K562 (cell line): ENCODE measurements around the gene IL1B. TPM values are rescaled to one million over a fixed set of nuclear protein-coding genes. Genes with fewer than 3 reads are reported as not detected.
A peak's percentile ranks its signal among the peaks of the same experiment; 100 is the strongest.

Experiments used
- ARID1B ChIP-seq: fragments of 450-650 bp; IDR thresholded peaks from 2 replicates; pipeline ENCODE4 v1.6.1; 2016; ENCODE audit warnings: antibody characterized with exemption, mild to moderate bottlenecking, inconsistent platforms
- ATF7 ChIP-seq: fragments of 450-650 bp; IDR thresholded peaks from 2 replicates; pipeline ENCODE4 v1.7.1; 2014; ENCODE audit warnings: mild to moderate bottlenecking, moderate library complexity
- BHLHE40 ChIP-seq: IDR thresholded peaks from 2 replicates; pipeline ENCODE4 v1.6.1; 2011; ENCODE audit warnings: low read length, improper control_type of control experiment
- CC2D1A ChIP-seq: fragments of 450-650 bp; IDR thresholded peaks from 2 replicates; pipeline ENCODE4 v1.6.1; 2017; ENCODE audit warnings: mild to moderate bottlenecking
- CEBPB ChIP-seq: fragments of 450-650 bp; IDR thresholded peaks from 2 replicates; pipeline ENCODE4 v1.6.1; 2016; ENCODE audit warnings: missing genetic modification characterization, missing compliant biosample characterization
- CEBPG ChIP-seq, 3 experiments: fragments of 200-800 bp in 1 of 3; sonication (Bioruptor generic) in 1 of 3; sonication (generic) in 1 of 3; formaldehyde crosslinking in 1 of 3; IDR thresholded peaks in 2 of 3; conservative IDR thresholded peaks in 1 of 3; 2 replicates each; pipeline versions ENCODE4 v1.6.1 to v1.8.0; 2016 to 2022; ENCODE audit warnings: missing compliant biosample characterization in 2 of 3, missing genetic modification characterization in 2 of 3, mild to moderate bottlenecking in 1 of 3, missing genetic modification reagents in 1 of 3
- CREB1 ChIP-seq, 2 experiments: sonication (generic) in 1 of 2; formaldehyde crosslinking in 1 of 2; IDR thresholded peaks; 2 replicates each; pipeline versions ENCODE4 v1.6.1 to v1.8.0; 2012 to 2022; ENCODE audit warnings: inconsistent platforms in 1 of 2, mild to moderate bottlenecking in 1 of 2, missing genetic modification reagents in 1 of 2, moderate library complexity in 1 of 2
- CREM ChIP-seq: IDR thresholded peaks from 2 replicates; pipeline ENCODE4 v1.6.1; 2014; ENCODE audit warnings: antibody characterized with exemption, low read depth
- EP400 ChIP-seq: fragments of 450-650 bp; IDR thresholded peaks from 2 replicates; pipeline ENCODE4 v1.6.1; 2017; ENCODE audit warnings: antibody characterized with exemption, mild to moderate bottlenecking, moderate library complexity
- HDAC1 ChIP-seq, 2 experiments: fragments of 450-650 bp; IDR thresholded peaks; 2 replicates each; pipeline ENCODE4 v1.6.1; 2016 to 2017; ENCODE audit warnings: inconsistent platforms in 1 of 2, mild to moderate bottlenecking in 1 of 2, moderate library complexity in 1 of 2
- HDAC3 ChIP-seq: fragments of 450-650 bp; IDR thresholded peaks from 2 replicates; pipeline ENCODE4 v1.6.1; 2018; ENCODE audit warnings: borderline replicate concordance, mild to moderate bottlenecking, moderate library complexity; ENCODE audit not compliant: partially characterized antibody
- HNRNPH1 ChIP-seq: fragments of 200-400 bp; formaldehyde crosslinking; optimal IDR thresholded peaks from 2 replicates; pipeline ENCODE3; 2017; ENCODE audit warnings: low read depth, mild to moderate bottlenecking, low read length, moderate library complexity
- KDM1A ChIP-seq, 2 experiments: fragments of 450-650 bp; IDR thresholded peaks; 2 replicates each; pipeline ENCODE4 v1.6.1; 2016; ENCODE audit warnings: mild to moderate bottlenecking in 2 of 2
- KLF13 ChIP-seq: fragments of 450-650 bp; IDR thresholded peaks from 2 replicates; pipeline ENCODE4 v1.6.1; 2016; ENCODE audit warnings: missing genetic modification characterization, low read depth, mild to moderate bottlenecking, missing compliant biosample characterization, moderate library complexity, borderline replicate concordance
- MAFG ChIP-seq: fragments of 450-650 bp; conservative IDR thresholded peaks from 2 replicates; pipeline ENCODE4 v1.6.1; 2016; ENCODE audit warnings: missing genetic modification characterization, missing compliant biosample characterization
- RCOR1 ChIP-seq, 2 experiments: IDR thresholded peaks; 2 replicates each; pipeline ENCODE4 v1.6.1; 2012; ENCODE audit warnings: low read depth in 2 of 2, low read length in 2 of 2, borderline replicate concordance in 1 of 2, improper control_type of control experiment in 1 of 2
- TBL1XR1 ChIP-seq, 2 experiments: IDR thresholded peaks; 2 replicates each; pipeline ENCODE4 v1.6.1; 2012; ENCODE audit warnings: improper control_type of control experiment in 2 of 2, low read length in 2 of 2, mild to moderate bottlenecking in 1 of 2
- ZNF239 ChIP-seq: fragments of 250-450 bp; sonication (Bioruptor Pico); IDR thresholded peaks from 2 replicates; pipeline ENCODE4 v1.4.0; 2020; ENCODE audit warnings: mild to moderate bottlenecking
- polyA plus RNA-seq, 8 experiments: library from polyadenylated mRNA; depleted of rRNA in 4 of 8; stranded (reverse) in 5 of 8; unstranded in 3 of 8; fragments of >200 nt; fragmentation: Nextera tagmentation in 2 of 8; fragmentation: Illumina TruSeq in 1 of 8; extraction: Ambion mirVana in 2 of 8; extraction: Trizol in 1 of 8; gene quantifications; 2 replicates each; pipeline versions ENCODE4 v1.2.1 to v1.2.3, GENCODE V29; 2011 to 2014; ENCODE audit warnings: inconsistent platforms in 1 of 8, missing spikeins in 1 of 8
- total RNA-seq, 7 experiments: library from RNA; depleted of rRNA in 6 of 7; stranded (reverse); fragments of >200 nt in 6 of 7; fragmentation: Illumina TruSeq in 2 of 7; extraction: Trizol in 2 of 7; gene quantifications; 2 replicates each; pipeline versions ENCODE4 v1.2.1 to v1.2.3, GENCODE V29; 2011 to 2021; ENCODE audit warnings: low replicate concordance in 1 of 7
- TF ChIP-seq, protein P1 (sequence below): fragments of 450-650 bp; conservative IDR thresholded peaks from 2 replicates; pipeline ENCODE4 v1.6.1; 2016; ENCODE audit warnings: missing genetic modification characterization, low read depth, mild to moderate bottlenecking, missing compliant biosample characterization, moderate library complexity
- TF ChIP-seq, protein P2 (sequence below): IDR thresholded peaks from 2 replicates; pipeline ENCODE4 v1.6.1; 2012; ENCODE audit warnings: low read depth, low read length, improper control_type of control experiment, borderline replicate concordance
- TF ChIP-seq, protein P3 (sequence below): sonication (generic); formaldehyde crosslinking; IDR thresholded peaks from 2 replicates; pipeline ENCODE4 v1.8.0; 2023; ENCODE audit warnings: mild to moderate bottlenecking, missing genetic modification reagents

IL1B gene
- total and polyA plus RNA-seq, 9 of the 15 experiments (the other 6 are each of a cell fraction or from before 2014, with no cell fraction given), result 0.29 TPM; not detected in 8

DNA sequence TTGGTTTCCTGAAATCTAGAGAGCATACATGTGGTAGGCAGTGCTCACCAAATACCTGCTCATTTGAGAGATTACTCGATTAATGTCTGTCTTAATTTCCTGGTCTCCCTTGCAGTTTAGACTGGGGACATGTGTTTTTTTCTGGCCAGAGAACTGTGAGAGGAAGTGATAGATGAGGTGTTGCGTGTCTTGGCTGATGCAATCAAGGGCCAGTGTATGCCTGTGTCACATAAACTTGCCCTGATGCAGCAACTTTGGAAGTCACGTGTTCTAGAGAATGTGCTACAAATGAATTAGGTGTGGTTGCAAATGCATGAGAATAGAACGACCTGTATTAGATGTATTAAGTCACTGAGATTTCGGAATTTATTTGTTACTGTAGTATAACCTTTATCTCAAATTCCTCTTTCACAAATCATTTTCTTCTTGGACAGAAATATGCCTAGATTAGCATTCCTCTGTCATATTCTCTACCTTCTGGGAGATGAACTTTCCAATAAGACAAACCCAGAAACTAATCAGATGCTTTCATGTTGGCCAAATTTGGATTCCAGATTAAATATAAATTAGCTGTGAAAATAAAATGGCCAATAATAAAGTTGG lies 42.3 kb downstream of the IL1B start (continued):
- peak; percentile 100 for TF ChIP-seq CEBPG (CRISPR knock-in tag; IDR thresholded peaks at IDR 0.05)
- TF ChIP-seq CEBPG (tag; conservative IDR thresholded peaks at IDR 0.05 in 1 of 2, IDR thresholded peaks at IDR 0.05 in 1 of 2), result peak; percentile 99 to 100
- TF ChIP-seq HNRNPH1, result no peak
- TF ChIP-seq CEBPB (tag), result peak; percentile 99
- TF ChIP-seq, protein P1, sequence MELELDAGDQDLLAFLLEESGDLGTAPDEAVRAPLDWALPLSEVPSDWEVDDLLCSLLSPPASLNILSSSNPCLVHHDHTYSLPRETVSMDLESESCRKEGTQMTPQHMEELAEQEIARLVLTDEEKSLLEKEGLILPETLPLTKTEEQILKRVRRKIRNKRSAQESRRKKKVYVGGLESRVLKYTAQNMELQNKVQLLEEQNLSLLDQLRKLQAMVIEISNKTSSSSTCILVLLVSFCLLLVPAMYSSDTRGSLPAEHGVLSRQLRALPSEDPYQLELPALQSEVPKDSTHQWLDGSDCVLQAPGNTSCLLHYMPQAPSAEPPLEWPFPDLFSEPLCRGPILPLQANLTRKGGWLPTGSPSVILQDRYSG (tag), result peak; percentile 75; the same call in 1 of the 2 replicates
- TF ChIP-seq ARID1B, result peak; percentile 80
- TF ChIP-seq RCOR1 (IDR thresholded peaks at IDR 0.05; ENCODE audit: borderline replicate concordance in 1 of 2, low read depth in 2 of 2, low read length in 2 of 2), result peak in 1 of 2 experiments; percentile 85; a peak in 2 of 4 replicates
- TF ChIP-seq, protein P2, sequence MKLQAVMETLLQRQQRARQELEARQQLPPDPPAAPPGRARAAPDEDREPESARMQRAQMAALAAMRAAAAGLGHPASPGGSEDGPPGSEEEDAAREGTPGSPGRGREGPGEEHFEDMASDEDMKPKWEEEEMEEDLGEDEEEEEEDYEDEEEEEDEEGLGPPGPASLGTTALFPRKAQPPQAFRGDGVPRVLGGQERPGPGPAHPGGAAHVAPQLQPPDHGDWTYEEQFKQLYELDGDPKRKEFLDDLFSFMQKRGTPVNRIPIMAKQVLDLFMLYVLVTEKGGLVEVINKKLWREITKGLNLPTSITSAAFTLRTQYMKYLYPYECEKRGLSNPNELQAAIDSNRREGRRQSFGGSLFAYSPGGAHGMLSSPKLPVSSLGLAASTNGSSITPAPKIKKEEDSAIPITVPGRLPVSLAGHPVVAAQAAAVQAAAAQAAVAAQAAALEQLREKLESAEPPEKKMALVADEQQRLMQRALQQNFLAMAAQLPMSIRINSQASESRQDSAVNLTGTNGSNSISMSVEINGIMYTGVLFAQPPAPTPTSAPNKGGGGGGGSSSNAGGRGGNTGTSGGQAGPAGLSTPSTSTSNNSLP, result no peak
- peak; percentile 94 for TF ChIP-seq CREM
- peak; percentile 97 for TF ChIP-seq ATF7
- TF ChIP-seq KDM1A (IDR thresholded peaks at IDR 0.05), result peak in 1 of 2 experiments; percentile 38; a peak in 2 of 4 replicates
- peak; percentile 64 for TF ChIP-seq ZNF239 (CRISPR knock-in tag)
- TF ChIP-seq MAFG (tag), result peak; percentile 90
- TF ChIP-seq EP400, result peak; percentile 98
- TF ChIP-seq CC2D1A, result peak; percentile 42; the same call in 1 of the 2 replicates
- peak; percentile 93 for TF ChIP-seq BHLHE40
- TF ChIP-seq HDAC3, result peak; percentile 42
- TF ChIP-seq, protein P3, sequence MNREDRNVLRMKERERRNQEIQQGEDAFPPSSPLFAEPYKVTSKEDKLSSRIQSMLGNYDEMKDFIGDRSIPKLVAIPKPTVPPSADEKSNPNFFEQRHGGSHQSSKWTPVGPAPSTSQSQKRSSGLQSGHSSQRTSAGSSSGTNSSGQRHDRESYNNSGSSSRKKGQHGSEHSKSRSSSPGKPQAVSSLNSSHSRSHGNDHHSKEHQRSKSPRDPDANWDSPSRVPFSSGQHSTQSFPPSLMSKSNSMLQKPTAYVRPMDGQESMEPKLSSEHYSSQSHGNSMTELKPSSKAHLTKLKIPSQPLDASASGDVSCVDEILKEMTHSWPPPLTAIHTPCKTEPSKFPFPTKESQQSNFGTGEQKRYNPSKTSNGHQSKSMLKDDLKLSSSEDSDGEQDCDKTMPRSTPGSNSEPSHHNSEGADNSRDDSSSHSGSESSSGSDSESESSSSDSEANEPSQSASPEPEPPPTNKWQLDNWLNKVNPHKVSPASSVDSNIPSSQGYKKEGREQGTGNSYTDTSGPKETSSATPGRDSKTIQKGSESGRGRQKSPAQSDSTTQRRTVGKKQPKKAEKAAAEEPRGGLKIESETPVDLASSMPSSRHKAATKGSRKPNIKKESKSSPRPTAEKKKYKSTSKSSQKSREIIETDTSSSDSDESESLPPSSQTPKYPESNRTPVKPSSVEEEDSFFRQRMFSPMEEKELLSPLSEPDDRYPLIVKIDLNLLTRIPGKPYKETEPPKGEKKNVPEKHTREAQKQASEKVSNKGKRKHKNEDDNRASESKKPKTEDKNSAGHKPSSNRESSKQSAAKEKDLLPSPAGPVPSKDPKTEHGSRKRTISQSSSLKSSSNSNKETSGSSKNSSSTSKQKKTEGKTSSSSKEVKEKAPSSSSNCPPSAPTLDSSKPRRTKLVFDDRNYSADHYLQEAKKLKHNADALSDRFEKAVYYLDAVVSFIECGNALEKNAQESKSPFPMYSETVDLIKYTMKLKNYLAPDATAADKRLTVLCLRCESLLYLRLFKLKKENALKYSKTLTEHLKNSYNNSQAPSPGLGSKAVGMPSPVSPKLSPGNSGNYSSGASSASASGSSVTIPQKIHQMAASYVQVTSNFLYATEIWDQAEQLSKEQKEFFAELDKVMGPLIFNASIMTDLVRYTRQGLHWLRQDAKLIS (CRISPR knock-in tag), result peak; percentile 62; the same call in 1 of the 2 replicates
- TF ChIP-seq HDAC1 (IDR thresholded peaks at IDR 0.05), result peak in 1 of 2 experiments; percentile 80; a peak in 1 of 4 replicates
- TF ChIP-seq KLF13, result no peak
- peak; percentile 89 for TF ChIP-seq CREB1 (IDR thresholded peaks at IDR 0.05)
- peak; percentile 86 for TF ChIP-seq CREB1 (CRISPR knock-in tag; IDR thresholded peaks at IDR 0.05)
- TF ChIP-seq TBL1XR1 (IDR thresholded peaks at IDR 0.05; ENCODE audit: low read length in 2 of 2), result peak in 1 of 2 experiments; percentile 63; a peak in 1 of 4 replicates
